Kidney (tissue), 14 donors: ENCODE results near the gene YPEL2. TPM values are rescaled to one million over a fixed set of nuclear protein-coding genes. Genes with fewer than 3 reads are reported as not detected.

Experiments
- DNase-seq, 5 donors: peaks; one replicate each; pipeline ENCODE4 v3.0.0-alpha.2; 2013 to 2020
- FAIRE-seq: peaks from 2 replicates; lab custom pipeline; 2012; peaks lifted over from hg19 to GRCh38; lab: Jason Lieb, UNC
- H3K27ac ChIP-seq, 2 donors: one replicate each; pipeline ENCODE4 v1.7.0; 2013; ENCODE audit warnings: low read depth in 2 of 2, low read length in 2 of 2, inconsistent platforms in 1 of 2
- H3K27me3 ChIP-seq: one replicate; pipeline ENCODE4 v1.7.1; 2013; ENCODE audit warnings: low read length, inconsistent platforms; ENCODE audit not compliant: control insufficient read depth, insufficient read depth
- H3K36me3 ChIP-seq, 3 donors: one replicate each; pipeline versions ENCODE4 v1.7.0 to v1.7.1; 2013; ENCODE audit warnings: low read length in 3 of 3, control low read depth in 1 of 3, inconsistent platforms in 1 of 3; ENCODE audit not compliant: insufficient read depth in 3 of 3, control insufficient read depth in 2 of 3
- H3K4me1 ChIP-seq, 3 donors: one replicate each; pipeline versions ENCODE4 v1.7.0 to v1.7.1; 2013; ENCODE audit warnings: low read length in 3 of 3, inconsistent platforms in 1 of 3, low read depth in 1 of 3; ENCODE audit not compliant: control insufficient read depth in 2 of 3, insufficient read depth in 2 of 3
- H3K4me3 ChIP-seq, 3 donors: one replicate each; pipeline versions ENCODE4 v1.7.0 to v1.8.1; 2013; ENCODE audit warnings: low read length in 3 of 3, control low read depth in 1 of 3, inconsistent platforms in 1 of 3
- H3K9ac ChIP-seq, 3 donors: one replicate each; pipeline versions ENCODE4 v1.7.0 to v1.7.1; 2013; ENCODE audit warnings: low read length in 3 of 3, control low read depth in 1 of 3, inconsistent platforms in 1 of 3
- H3K9me3 ChIP-seq, 3 donors: one replicate each; pipeline versions ENCODE4 v1.7.0 to v1.7.1; 2013; ENCODE audit warnings: low read length in 3 of 3, control low read depth in 1 of 3, inconsistent platforms in 1 of 3; ENCODE audit not compliant: control insufficient read depth in 2 of 3, insufficient read depth in 1 of 3
- CTCF ChIP-seq: IDR thresholded peaks from 3 replicates; pipeline ENCODE4 v1.5.1; 2012; ENCODE audit warnings: mild to moderate bottlenecking, moderate library complexity, borderline replicate concordance; ENCODE audit not compliant: insufficient read depth; ENCODE audit errors: extremely low read depth
- intact Hi-C: fragments of 100-400 bp; cut with DNase I; formaldehyde crosslinking; loops from one replicate; pipeline ENCODE4 v1.11.1; 2022
- microRNA-seq: library from miRNA; unstranded; fragments of <30 nt; microRNA quantifications from one replicate; pipeline ENCODE4 v1.2.0, GENCODE V29; 2020
- polyA plus RNA-seq: library from polyadenylated mRNA; stranded (reverse); fragments of 350-450 nt; fragmentation: Illumina TruSeq; extraction: RNeasy Lipid Tissue Mini Kit (QIAGEN cat#74804); gene quantifications from one replicate; pipeline ENCODE4 v1.2.3, GENCODE V29; 2014; ENCODE audit warnings: low read depth, low replicate concordance; ENCODE audit not compliant: insufficient read depth
- total RNA-seq: library from RNA; stranded (reverse); fragmentation: NEBNext Ultra II Directional; extraction: Animal tissue kit (Norgen Biotek cat#: 25700); gene quantifications from one replicate; pipeline ENCODE4 v1.2.1, GENCODE V29; 2021
- donor health status: control.
- donor health status: control.
- donor health status: control.
- donor health status: control.
- donor health status: control.
- donor health status: DM: yes; HTN: yes; CAD: no.
- donor health status: Normal renal cell carcinoma (clear cell type).

The YPEL2 gene
- total and polyA plus RNA-seq, 2 donors from 2014 or later: 9.0 to 53.6 TPM

- Histone ChIP-seq H3K9me3 (no peaks in the 10 kb centered on the region), H3K4me1 (peaks cover 6 to 18% (median 9%) of the 10 kb centered on the region in 3 donors), H3K27me3 (no peaks in the 10 kb centered on the region), H3K27ac (peak overlapping the region; percentile 15 to 68), H3K36me3 (no peaks in the 10 kb centered on the region), H3K9ac (peak overlapping the region in 1 of 3 donors; percentile 9), H3K4me3 (peak overlapping the region in 1 of 3 donors; percentile 13)
- TF ChIP-seq CTCF: peak; percentile 81
- peak; percentile 89 to 97 (median 92) for DNase-seq
- intact Hi-C loops: loop anchor here (10.0 kb wide), 1 partner anchor 126 kb away; no protein-coding TSS in a partner anchor
- peak; percentile 57 for FAIRE-seq
Observed at GRCh38 chr17:59440757-59441463, 109.5 kb downstream of the YPEL2 start.

- Histone ChIP-seq H3K4me3 (peak overlapping the region in 1 of 3 donors; percentile 13), H3K27ac (peak overlapping the region in 1 of 2 donors; percentile 68), H3K4me1 (peaks cover 6 to 18% (median 6%) of the 10 kb centered on the region in 3 donors), H3K9ac (no peak overlapping the region), H3K36me3 (no peaks in the 10 kb centered on the region), H3K27me3 (no peaks in the 10 kb centered on the region), H3K9me3 (no peaks in the 10 kb centered on the region)
- DNase-seq (no peak), FAIRE-seq (no peak)
- intact Hi-C loops: loop anchor here (10.0 kb wide), 1 partner anchor 127 kb away; no protein-coding TSS in a partner anchor
- no peak for TF ChIP-seq CTCF
Observed at GRCh38 chr17:59441464-59442096, 110.1 kb downstream of the YPEL2 start.

GRCh38 chr17:59443106-59443505, 111.7 kb downstream of the YPEL2 start:
- TF ChIP-seq CTCF: no peak
- H3K27ac ChIP-seq: no peak overlapping the region
- peaks cover 3 to 13% (median 6%) of the 10 kb centered on the region in 3 donors for H3K4me1 ChIP-seq
- FAIRE-seq (no peak), DNase-seq (no peak)
- no peak overlapping the region for H3K9ac ChIP-seq
- intact Hi-C loops: loop anchor here (10.0 kb wide), 1 partner anchor 128 kb away; no protein-coding TSS in a partner anchor
- no peaks in the 10 kb centered on the region for H3K9me3 ChIP-seq
- no peak overlapping the region for H3K4me3 ChIP-seq
- no peaks in the 10 kb centered on the region for H3K36me3 ChIP-seq
- no peaks in the 10 kb centered on the region for H3K27me3 ChIP-seq

Small RNA genes lying within 50 kb of the gene (microRNA-seq; reads per million reads assigned to microRNA genes)
- gene MIR4729: not detected

Other genes starting within 250 kb of the YPEL2 start
- 19.1 TPM for gene TRIM37, start 224.8 kb upstream of the YPEL2 start, total RNA-seq
- gene TRIM37, start 224.8 kb upstream of the YPEL2 start, polyA plus RNA-seq: 9.7 TPM
- 29.2 TPM for gene SKA2, start 176.5 kb upstream of the YPEL2 start, total RNA-seq
- gene SKA2, start 176.5 kb upstream of the YPEL2 start, polyA plus RNA-seq: 40.3 TPM
- gene PRR11, start 175.9 kb upstream of the YPEL2 start, total RNA-seq: 2.5 TPM
- 0.26 TPM for gene PRR11, start 175.9 kb upstream of the YPEL2 start, polyA plus RNA-seq
- gene SMG8, start 121.6 kb upstream of the YPEL2 start, total RNA-seq: 10.3 TPM
- gene SMG8, start 121.6 kb upstream of the YPEL2 start, polyA plus RNA-seq: 5.0 TPM
- 2.5 TPM for gene GDPD1, start 111.1 kb upstream of the YPEL2 start, total RNA-seq
- gene GDPD1, start 111.1 kb upstream of the YPEL2 start, polyA plus RNA-seq: 2.8 TPM
- 41.4 TPM for gene DHX40, start 234.0 kb downstream of the YPEL2 start, total RNA-seq
- gene DHX40, start 234.0 kb downstream of the YPEL2 start, polyA plus RNA-seq: 23.8 TPM